Sigmoid colon (tissue), 4 donors: ENCODE data around the gene PPP1R3G.

Experiments used
- EP300 ChIP-seq, 4 donors: sonication (generic); formaldehyde crosslinking; IDR thresholded peaks; one replicate each; pipeline ENCODE4 v1.6.1; 2017; ENCODE audit warnings: antibody characterized with exemption in 4 of 4
- POLR2A ChIP-seq, 2 donors: fragments of 450-650 bp; IDR thresholded peaks; one replicate each; pipeline ENCODE4 v1.6.1; 2016; ENCODE audit warnings: antibody characterized with exemption in 2 of 2, mild to moderate bottlenecking in 2 of 2, moderate library complexity in 2 of 2
- POLR2AphosphoS5 ChIP-seq, 4 donors: sonication (generic); formaldehyde crosslinking; IDR thresholded peaks; one replicate each; pipeline ENCODE4 v1.6.1; 2017; ENCODE audit warnings: antibody characterized with exemption in 4 of 4
- TF ChIP-seq, protein P1 (sequence below), 4 experiments: fragments of 450-650 bp in 3 of 4; fragments of 200-600 bp in 1 of 4; IDR thresholded peaks; one replicate each; pipeline ENCODE4 v1.5.1; 2016 to 2019; ENCODE audit warnings: antibody characterized with exemption in 4 of 4, mild to moderate bottlenecking in 3 of 4, moderate library complexity in 2 of 4

DNA sequence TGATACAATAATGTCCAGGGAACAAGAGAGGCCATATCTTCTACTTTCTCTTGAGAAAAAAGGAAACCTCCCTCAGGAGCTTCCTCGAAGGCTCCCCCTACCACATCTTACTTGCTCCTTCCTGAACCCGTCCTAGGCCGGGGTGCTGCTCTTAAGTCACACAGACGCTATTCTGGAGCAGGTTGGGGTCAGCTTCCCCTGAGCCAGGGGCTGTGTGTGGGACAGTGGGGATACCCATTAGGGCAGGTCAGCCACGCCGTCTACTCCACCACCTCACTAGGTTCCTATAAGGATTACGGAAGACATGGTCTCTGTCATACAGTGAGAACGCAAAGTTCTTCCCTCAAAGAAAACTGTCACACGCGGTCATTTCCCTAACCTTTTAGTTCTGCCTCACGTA, 8.2 kb upstream of the PPP1R3G start:
- TF ChIP-seq EP300 (IDR thresholded peaks at IDR 0.05) (no peak), POLR2A (IDR thresholded peaks at IDR 0.05) (no peak), POLR2AphosphoS5 (IDR thresholded peaks at IDR 0.05) (no peak)
- TF ChIP-seq, protein P1, sequence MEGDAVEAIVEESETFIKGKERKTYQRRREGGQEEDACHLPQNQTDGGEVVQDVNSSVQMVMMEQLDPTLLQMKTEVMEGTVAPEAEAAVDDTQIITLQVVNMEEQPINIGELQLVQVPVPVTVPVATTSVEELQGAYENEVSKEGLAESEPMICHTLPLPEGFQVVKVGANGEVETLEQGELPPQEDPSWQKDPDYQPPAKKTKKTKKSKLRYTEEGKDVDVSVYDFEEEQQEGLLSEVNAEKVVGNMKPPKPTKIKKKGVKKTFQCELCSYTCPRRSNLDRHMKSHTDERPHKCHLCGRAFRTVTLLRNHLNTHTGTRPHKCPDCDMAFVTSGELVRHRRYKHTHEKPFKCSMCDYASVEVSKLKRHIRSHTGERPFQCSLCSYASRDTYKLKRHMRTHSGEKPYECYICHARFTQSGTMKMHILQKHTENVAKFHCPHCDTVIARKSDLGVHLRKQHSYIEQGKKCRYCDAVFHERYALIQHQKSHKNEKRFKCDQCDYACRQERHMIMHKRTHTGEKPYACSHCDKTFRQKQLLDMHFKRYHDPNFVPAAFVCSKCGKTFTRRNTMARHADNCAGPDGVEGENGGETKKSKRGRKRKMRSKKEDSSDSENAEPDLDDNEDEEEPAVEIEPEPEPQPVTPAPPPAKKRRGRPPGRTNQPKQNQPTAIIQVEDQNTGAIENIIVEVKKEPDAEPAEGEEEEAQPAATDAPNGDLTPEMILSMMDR (IDR thresholded peaks at IDR 0.05): no peak
